Tibial artery (tissue), 4 donors: Measurements from ENCODE around the gene HOXC10.

ENCODE experiments used
- DNase-seq, 2 donors: peaks; one replicate each; pipeline ENCODE4 v3.0.0-alpha.2; 2019
- H3K27ac ChIP-seq, 2 donors: fragments of 200-600 bp; sonication (generic) in 1 of 2; 1 replicate in 1 of 2; 2 replicates in 1 of 2; pipeline ENCODE4 v1.5.1; 2018 to 2019; ENCODE audit warnings: mild to moderate bottlenecking in 1 of 2
- H3K27me3 ChIP-seq, 2 donors: fragments of 200-600 bp; sonication (generic) in 1 of 2; one replicate each; pipeline versions ENCODE4 v1.5.1 to v1.6.0; 2016 to 2019
- H3K36me3 ChIP-seq, 3 donors: fragments of 200-600 bp; sonication (generic) in 2 of 3; one replicate each; pipeline ENCODE4 v1.5.1; 2016 to 2019; ENCODE audit warnings: mild to moderate bottlenecking in 2 of 3
- H3K4me1 ChIP-seq, 4 donors: fragments of 200-600 bp; sonication (generic) in 2 of 4; 1 replicate in 3 of 4; 2 replicates in 1 of 4; pipeline ENCODE4 v1.5.1; 2016 to 2019
- H3K4me3 ChIP-seq, 2 donors: fragments of 200-600 bp; sonication (generic) in 1 of 2; 1 replicate in 1 of 2; 2 replicates in 1 of 2; pipeline ENCODE4 v1.5.1; 2018 to 2019; ENCODE audit warnings: mild to moderate bottlenecking in 2 of 2
- H3K9me3 ChIP-seq, 3 donors: fragments of 200-600 bp; sonication (generic) in 1 of 3; one replicate each; pipeline ENCODE4 v1.5.1; 2016 to 2019
- intact Hi-C: fragments of 100-400 bp; cut with DNase I; formaldehyde crosslinking; loops from one replicate; pipeline ENCODE4 v1.15.0; 2023; ENCODE audit warnings: low total_unique reads
- TF ChIP-seq, protein P1 (sequence below), 2 experiments: fragments of 200-600 bp in 1 of 2; fragments of 450-650 bp in 1 of 2; IDR thresholded peaks; one replicate each; pipeline ENCODE4 v1.5.1; 2017 to 2019; ENCODE audit warnings: antibody characterized with exemption in 2 of 2, mild to moderate bottlenecking in 1 of 2, moderate library complexity in 1 of 2

HOXC10 gene

DNA sequence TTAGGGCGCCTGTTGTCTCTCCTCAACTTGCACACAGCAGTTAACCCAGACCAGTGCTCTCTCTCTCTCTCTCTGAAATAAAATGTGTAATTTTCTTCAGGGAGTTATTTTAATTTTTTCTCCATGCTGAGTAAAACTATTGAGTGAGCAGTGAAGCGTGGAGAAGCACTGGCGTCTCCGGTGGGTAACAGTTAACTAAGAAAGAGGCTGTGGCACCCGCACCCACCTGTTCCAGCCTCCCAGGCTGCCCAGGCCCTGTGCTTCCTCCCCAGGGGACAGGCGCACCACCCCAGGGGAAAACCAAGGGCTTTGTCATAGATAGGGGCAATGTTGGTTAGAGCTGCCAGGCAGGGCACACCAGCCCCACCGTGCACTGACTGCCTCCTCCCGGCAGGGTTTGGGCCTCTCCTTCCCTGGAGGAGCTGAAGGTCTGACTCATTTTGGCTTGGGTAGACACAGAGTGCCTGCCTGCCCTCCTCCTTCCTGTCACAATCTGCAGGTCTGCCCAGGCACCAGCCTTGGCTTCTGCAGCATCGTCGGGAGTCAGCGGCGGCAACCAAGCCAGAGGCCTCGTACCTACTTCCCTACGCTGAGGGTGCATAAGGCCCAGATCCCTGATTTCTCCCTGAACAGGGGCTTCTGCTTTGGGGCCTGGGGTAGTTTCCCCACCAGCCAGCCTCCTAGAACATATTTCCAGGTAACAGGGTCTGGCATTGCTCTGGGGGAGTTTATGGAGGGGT lies 51.8 kb downstream of the HOXC10 start:
- TF ChIP-seq, protein P1, sequence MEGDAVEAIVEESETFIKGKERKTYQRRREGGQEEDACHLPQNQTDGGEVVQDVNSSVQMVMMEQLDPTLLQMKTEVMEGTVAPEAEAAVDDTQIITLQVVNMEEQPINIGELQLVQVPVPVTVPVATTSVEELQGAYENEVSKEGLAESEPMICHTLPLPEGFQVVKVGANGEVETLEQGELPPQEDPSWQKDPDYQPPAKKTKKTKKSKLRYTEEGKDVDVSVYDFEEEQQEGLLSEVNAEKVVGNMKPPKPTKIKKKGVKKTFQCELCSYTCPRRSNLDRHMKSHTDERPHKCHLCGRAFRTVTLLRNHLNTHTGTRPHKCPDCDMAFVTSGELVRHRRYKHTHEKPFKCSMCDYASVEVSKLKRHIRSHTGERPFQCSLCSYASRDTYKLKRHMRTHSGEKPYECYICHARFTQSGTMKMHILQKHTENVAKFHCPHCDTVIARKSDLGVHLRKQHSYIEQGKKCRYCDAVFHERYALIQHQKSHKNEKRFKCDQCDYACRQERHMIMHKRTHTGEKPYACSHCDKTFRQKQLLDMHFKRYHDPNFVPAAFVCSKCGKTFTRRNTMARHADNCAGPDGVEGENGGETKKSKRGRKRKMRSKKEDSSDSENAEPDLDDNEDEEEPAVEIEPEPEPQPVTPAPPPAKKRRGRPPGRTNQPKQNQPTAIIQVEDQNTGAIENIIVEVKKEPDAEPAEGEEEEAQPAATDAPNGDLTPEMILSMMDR (IDR thresholded peaks at IDR 0.05), result peak; percentile 59 to 71
- H3K27ac ChIP-seq, result peak overlapping the region; percentile 58 to 62
- H3K27me3 ChIP-seq, result no peaks in the 10 kb centered on the region

DNA sequence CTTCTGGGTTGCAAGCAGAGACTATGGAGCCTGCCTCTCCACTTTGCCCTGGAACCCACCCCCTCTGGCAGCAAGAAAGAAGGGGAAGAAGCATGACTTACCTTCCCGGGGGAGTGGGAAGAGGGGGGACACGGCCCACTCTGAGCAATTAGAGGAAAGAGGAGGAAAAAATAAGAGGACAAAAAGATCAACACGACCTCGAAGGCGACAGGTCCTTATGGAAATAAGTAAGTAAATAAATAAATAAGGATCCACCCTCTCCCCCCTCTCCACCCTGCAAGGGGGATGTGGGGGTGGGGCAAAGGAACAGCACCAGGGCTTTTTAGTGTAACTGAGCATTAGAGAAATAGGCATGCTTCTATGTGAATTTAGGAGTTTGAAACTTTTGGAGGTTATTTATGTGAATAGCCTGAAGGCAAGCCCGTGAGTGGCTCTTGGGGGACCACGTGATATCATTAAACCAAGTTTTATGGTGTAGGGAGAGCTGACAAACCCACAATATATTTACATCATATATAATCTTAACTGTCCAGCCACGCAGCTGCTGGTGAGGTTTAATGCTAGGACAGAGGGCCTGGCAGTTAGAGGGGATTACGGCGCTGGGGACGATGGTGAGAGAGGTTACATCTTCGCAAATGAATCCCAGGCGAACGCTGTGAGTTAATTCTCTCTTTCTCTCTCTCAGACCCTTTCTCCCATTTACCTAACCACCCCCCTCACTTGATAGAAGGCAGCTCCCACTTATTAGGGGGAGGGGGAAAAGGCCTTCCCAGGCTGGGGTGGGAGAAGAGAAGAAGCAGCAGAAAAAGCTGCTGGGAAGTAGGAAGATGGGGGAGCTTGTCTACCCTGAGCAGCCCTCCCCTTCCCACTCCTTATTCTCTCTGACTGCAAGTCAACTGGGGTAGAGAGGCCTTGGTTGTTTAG lies 52.7 kb downstream of the HOXC10 start:
- Histone ChIP-seq H3K36me3 (no peaks in the 10 kb centered on the region), H3K9me3 (no peaks in the 10 kb centered on the region), H3K4me1 (peaks cover 5 to 86% (median 71%) of the 10 kb centered on the region in 4 donors), H3K27ac (peak overlapping the region; percentile 58 to 62), H3K27me3 (no peaks in the 10 kb centered on the region), H3K4me3 (no peak overlapping the region)
- intact Hi-C loops, result no loop called here
- DNase-seq, result no peak
- TF ChIP-seq, protein P1 (IDR thresholded peaks at IDR 0.05), result no peak

More for the DNA sequence above, 51.8 kb downstream of the HOXC10 start:
- Histone ChIP-seq H3K4me1 (peaks cover 5 to 93% (median 78%) of the 10 kb centered on the region in 4 donors), H3K4me3 (no peak overlapping the region), H3K9me3 (no peaks in the 10 kb centered on the region), H3K36me3 (no peaks in the 10 kb centered on the region)
- intact Hi-C loops, result no loop called here
- peak in 1 of 2 donors; percentile 83 for DNase-seq

DNA sequence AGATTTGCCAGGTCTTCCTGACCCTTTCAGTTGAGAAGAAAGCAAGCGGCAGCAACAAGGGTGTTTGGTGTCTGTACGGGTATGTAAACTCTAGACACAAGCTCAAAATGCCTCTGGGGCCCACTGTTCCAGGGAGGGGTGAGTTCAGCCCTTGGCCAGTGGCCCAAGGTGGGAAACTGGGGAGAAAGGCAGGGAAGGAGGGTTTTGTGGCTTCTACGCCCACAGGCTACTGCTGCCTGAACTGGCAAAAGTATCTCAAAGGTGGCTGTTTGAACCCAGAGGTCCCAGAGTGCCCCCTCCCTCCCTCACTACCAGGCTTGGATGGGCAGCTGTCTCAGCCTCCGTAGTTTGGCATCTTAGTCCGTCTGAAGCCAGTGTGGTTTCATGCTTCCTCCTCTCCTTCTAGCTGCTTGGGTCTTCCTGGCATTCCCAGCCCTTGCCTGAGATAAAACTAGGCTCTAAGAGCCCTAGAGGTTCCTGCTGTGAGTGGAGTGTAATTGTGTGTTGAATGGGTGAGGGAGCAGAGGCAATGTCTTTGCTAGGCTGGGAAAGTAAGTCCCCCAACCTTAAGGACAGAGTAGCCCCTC lies 53.4 kb downstream of the HOXC10 start:
- intact Hi-C loops, result no loop called here
- TF ChIP-seq, protein P1 (IDR thresholded peaks at IDR 0.05), result no peak
- Histone ChIP-seq H3K4me1 (peaks cover 5 to 79% (median 67%) of the 10 kb centered on the region in 4 donors), H3K9me3 (no peaks in the 10 kb centered on the region), H3K27ac (peak overlapping the region; percentile 58 to 62), H3K36me3 (no peaks in the 10 kb centered on the region), H3K27me3 (no peaks in the 10 kb centered on the region), H3K4me3 (no peak overlapping the region)
- DNase-seq, result no peak

DNA sequence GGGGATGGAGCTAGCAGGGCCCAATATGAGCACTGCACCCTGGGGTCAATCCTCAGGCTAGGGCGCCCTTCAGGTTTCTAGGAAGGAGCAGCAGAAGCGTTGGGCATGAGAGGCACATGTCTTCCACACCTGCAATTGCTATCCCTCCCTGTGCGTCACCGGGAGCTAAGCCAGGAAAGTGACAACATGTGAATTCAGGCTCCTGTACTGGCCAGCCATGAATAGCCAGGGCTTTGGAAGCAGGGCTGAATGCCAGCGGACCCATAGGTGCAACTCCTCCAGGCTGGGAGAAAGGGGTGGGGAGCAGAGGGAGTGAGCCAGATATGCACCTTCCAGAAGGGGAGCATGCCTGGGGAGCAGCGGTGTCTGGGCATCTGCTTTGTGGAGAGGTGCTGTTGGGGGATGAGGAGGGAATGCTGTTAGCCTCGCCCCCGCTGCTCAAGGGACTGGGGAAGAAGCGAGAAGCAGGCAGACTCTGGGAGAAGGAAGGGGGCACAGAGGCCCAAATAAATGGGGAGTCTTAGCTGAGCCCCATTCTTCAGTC lies 54.0 kb downstream of the HOXC10 start:
- peaks cover 5 to 76% (median 64%) of the 10 kb centered on the region in 4 donors for H3K4me1 ChIP-seq
- H3K4me3 ChIP-seq, result peak overlapping the region; percentile 19 to 30
- intact Hi-C loops, result no loop called here
- TF ChIP-seq, protein P1 (IDR thresholded peaks at IDR 0.05), result no peak
- H3K27me3 ChIP-seq, result no peaks in the 10 kb centered on the region
- no peaks in the 10 kb centered on the region for H3K36me3 ChIP-seq
- H3K9me3 ChIP-seq, result no peaks in the 10 kb centered on the region
- peak in 1 of 2 donors; percentile 65 for DNase-seq
- H3K27ac ChIP-seq, result peak overlapping the region; percentile 58 to 62

DNA sequence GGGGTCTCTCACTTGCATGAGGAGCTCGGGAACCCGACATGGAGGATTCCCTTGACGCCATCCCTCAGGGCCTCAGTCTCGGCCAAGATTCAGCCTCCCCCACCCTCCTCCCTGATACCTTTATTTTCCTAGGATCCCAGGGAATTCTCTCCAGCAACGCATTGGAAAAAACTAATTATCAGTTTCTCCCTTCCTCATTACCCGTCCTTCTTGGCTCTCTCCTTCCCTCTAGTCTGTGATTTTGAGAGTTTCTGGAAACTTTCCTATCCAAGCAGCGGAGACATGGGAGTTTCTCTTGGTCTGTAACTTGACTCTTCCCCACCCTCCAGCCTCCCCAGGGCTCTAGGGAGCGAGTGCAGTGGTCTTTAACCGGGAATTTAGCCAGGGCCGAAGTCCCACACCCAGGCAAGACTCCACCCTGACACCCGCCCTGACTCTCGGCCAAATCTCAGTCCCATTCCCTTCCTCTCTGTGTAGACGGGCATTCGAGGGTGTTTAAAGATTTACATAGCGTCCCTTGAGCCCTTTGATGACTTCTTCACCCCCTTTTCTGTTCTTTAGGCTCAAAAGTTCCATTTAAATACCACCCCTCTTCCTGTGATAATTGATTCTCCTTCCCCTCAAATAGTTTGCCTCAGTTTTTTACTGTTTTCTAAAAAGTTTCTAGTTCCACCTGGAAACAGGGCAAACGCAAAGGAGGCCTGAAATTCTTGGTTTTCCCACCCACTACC lies 54.6 kb downstream of the HOXC10 start:
- intact Hi-C loops, result no loop called here
- peak; percentile 67 to 81 for DNase-seq
- Histone ChIP-seq H3K27me3 (no peaks in the 10 kb centered on the region), H3K27ac (peak overlapping the region; percentile 58 to 62), H3K4me1 (peaks cover 5 to 70% (median 58%) of the 10 kb centered on the region in 4 donors), H3K36me3 (no peaks in the 10 kb centered on the region), H3K4me3 (peak overlapping the region; percentile 19 to 30), H3K9me3 (no peaks in the 10 kb centered on the region)
- TF ChIP-seq, protein P1 (IDR thresholded peaks at IDR 0.05), result no peak
